Smooth muscle cell (in vitro differentiated cells): ENCODE data around the gene PGM2. TPM values are rescaled to one million over a fixed set of nuclear protein-coding genes. Genes with fewer than 3 reads are reported as not detected.
A peak's percentile ranks its signal among the peaks of the same experiment; 100 is the strongest.
"Not testable (repeated sequence)": the region's sequence is repeated elsewhere in the genome, so short reads cannot be mapped to it uniquely, and the experiment has no call there.

Experiments used
- DNase-seq: peaks from one replicate; lab custom pipeline; 2025; ENCODE audit not compliant: unreplicated experiment; lab: John Stamatoyannopoulos, UW
- H2AFZ ChIP-seq: fragments of 200-600 bp; sonication (generic); 2 replicates; pipeline ENCODE4 v1.6.0; 2016; ENCODE audit warnings: antibody characterized with exemption, low read depth, mild to moderate bottlenecking
- H3F3A ChIP-seq: fragments of 200-600 bp; sonication (generic); 2 replicates; pipeline ENCODE4 v1.6.0; 2017; ENCODE audit warnings: antibody characterized with exemption, low read depth
- H3K27ac ChIP-seq: fragments of 200-600 bp; sonication (generic); 2 replicates; pipeline ENCODE4 v1.5.1; 2016; ENCODE audit warnings: low read depth, mild to moderate bottlenecking
- H3K27me3 ChIP-seq: fragments of 200-600 bp; sonication (generic); 2 replicates; pipeline ENCODE4 v1.6.1; 2016; ENCODE audit warnings: low read depth, mild to moderate bottlenecking
- H3K36me3 ChIP-seq: fragments of 200-600 bp; sonication (generic); 2 replicates; pipeline ENCODE4 v1.5.1; 2016; ENCODE audit warnings: low read depth
- H3K4me1 ChIP-seq: fragments of 200-600 bp; sonication (generic); 2 replicates; pipeline ENCODE4 v1.5.1; 2016; ENCODE audit warnings: low read depth
- H3K4me2 ChIP-seq: fragments of 200-600 bp; sonication (generic); 2 replicates; pipeline ENCODE4 v1.6.0; 2016; ENCODE audit warnings: mild to moderate bottlenecking
- H3K4me3 ChIP-seq: fragments of 200-600 bp; sonication (generic); 2 replicates; pipeline ENCODE4 v1.5.1; 2016; ENCODE audit warnings: mild to moderate bottlenecking
- H3K79me2 ChIP-seq: fragments of 200-600 bp; sonication (generic); 2 replicates; pipeline ENCODE4 v1.6.0; 2016; ENCODE audit warnings: low read depth, mild to moderate bottlenecking
- H3K9ac ChIP-seq: fragments of 200-600 bp; sonication (generic); 2 replicates; pipeline ENCODE4 v1.6.0; 2016; ENCODE audit warnings: low read depth
- H3K9me3 ChIP-seq: fragments of 200-600 bp; sonication (generic); replicated peaks from 2 replicates; pipeline ENCODE4 v1.5.1; 2016; ENCODE audit warnings: low read depth
- H4K20me1 ChIP-seq: fragments of 200-600 bp; sonication (generic); 2 replicates; pipeline ENCODE4 v1.6.0; 2016; ENCODE audit warnings: low read depth
- CTCF ChIP-seq: fragments of 200-600 bp; sonication (generic); IDR thresholded peaks from 2 replicates; pipeline ENCODE4 v1.5.1; 2017; ENCODE audit warnings: borderline replicate concordance, mild to moderate bottlenecking, antibody characterized with exemption; ENCODE audit not compliant: insufficient read depth, poor library complexity, severe bottlenecking
- WGBS: methylation state at CpG from one replicate; pipeline ENCODE4 v1.1.7; 2016; ENCODE audit warnings: low lambda C conversion rate; 5-methylcytosine and 5-hydroxymethylcytosine counted together
- polyA plus RNA-seq: library from polyadenylated mRNA; unstranded; fragments of >200 nt; fragmentation: Nextera tagmentation; extraction: Ambion mirVana; gene quantifications from 2 replicates; pipeline ENCODE4 v1.2.1, GENCODE V29; 2016
- total RNA-seq: library from RNA; depleted of rRNA; stranded (reverse); fragments of >200 nt; gene quantifications from 2 replicates; pipeline ENCODE4 v1.2.3, GENCODE V29; 2014

PGM2 gene
- total and polyA plus RNA-seq, 2 experiments from 2014 or later: 11.6 to 38.7 TPM

DNA sequence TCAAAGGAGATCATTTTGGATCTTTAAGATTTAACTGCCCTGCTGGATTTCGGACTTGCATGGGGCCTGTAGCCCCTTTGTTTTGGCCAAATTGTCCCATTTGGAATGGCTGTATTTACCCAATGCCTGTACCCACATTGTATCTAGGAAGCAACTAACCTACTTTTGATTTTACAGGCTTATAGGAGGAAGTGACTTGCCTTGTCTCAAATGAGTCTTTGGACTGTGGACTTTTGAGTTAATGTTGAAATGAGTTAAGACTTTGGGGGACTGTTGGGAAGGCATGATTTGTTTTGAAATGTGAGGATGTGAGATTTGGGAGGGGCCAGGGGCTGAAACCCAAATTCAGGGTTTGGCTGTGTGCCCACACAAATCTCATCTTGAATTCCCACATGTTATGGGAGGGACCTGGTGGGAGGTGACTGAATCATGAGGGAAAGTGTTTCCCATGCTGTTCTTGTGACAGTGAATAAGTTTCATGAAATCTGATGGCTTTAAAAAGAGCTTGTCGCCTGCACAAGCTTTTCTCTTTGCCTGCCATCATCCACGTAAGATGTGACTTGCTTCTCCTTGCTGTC lies 38.5 kb upstream of the PGM2 start:
- H3K4me2 ChIP-seq, H3K4me1 ChIP-seq, DNase-seq, H3K4me3 ChIP-seq, H3K9ac ChIP-seq, H4K20me1 ChIP-seq, H3F3A ChIP-seq, H3K79me2 ChIP-seq, H3K27me3 ChIP-seq, H2AFZ ChIP-seq, H3K9me3 ChIP-seq, H3K27ac ChIP-seq, H3K36me3 ChIP-seq: not testable (repeated sequence)
- WGBS: 91% methylated on average over 3 of the region's 3 CpGs

DNA sequence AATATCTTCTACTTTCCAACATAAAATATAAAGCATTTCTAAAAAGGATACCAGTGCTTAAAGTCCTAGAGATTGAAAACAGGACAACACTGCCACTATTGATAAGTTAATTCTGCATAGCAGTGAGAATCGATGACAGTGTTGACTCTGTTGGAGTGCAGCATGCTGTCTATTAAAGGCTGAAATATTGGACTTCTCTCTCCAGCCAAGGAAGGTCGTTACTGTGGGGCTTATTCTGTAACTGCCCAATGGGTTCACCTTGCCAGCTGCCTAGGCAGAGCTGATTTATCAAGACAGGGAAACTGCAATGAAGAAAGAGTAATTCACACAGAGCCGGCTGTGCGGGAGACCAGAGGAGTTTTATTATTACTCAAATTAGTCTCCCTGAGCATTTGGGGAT lies 37.7 kb upstream of the PGM2 start:
- H3K27ac ChIP-seq: no peak overlapping the region
- 92% methylated on average over 4 of the region's 4 CpGs for WGBS

GRCh38 chr4:37792241-37792640 lies 34.2 kb upstream of the PGM2 start:
- H3K9ac ChIP-seq: no peak overlapping the region
- no peaks in the 10 kb centered on the region for H3F3A ChIP-seq
- no peaks in the 10 kb centered on the region for H4K20me1 ChIP-seq
- TF ChIP-seq CTCF: no peak
- 90% methylated on average over 1 of the region's 1 CpG for WGBS
- no peaks in the 10 kb centered on the region for H3K4me1 ChIP-seq
- H3K36me3 ChIP-seq: no peaks in the 10 kb centered on the region
- no peaks in the 10 kb centered on the region for H3K9me3 ChIP-seq
- H3K27me3 ChIP-seq: no peaks in the 10 kb centered on the region
- no peak overlapping the region for H3K27ac ChIP-seq
- H3K4me2 ChIP-seq: no peak overlapping the region
- H3K79me2 ChIP-seq: no peaks in the 10 kb centered on the region
- no peak for DNase-seq
- no peak overlapping the region for H3K4me3 ChIP-seq
- no peak overlapping the region for H2AFZ ChIP-seq

More for the DNA sequence above, 37.7 kb upstream of the PGM2 start:
- Histone ChIP-seq H3K9ac (no peak overlapping the region), H3K79me2 (no peaks in the 10 kb centered on the region), H3K4me1 (no peaks in the 10 kb centered on the region), H3K4me2 (no peak overlapping the region), H3K27me3 (no peaks in the 10 kb centered on the region), H3K4me3 (no peak overlapping the region), H4K20me1 (no peaks in the 10 kb centered on the region), H2AFZ (no peak overlapping the region), H3F3A (no peaks in the 10 kb centered on the region), H3K9me3 (no peaks in the 10 kb centered on the region), H3K36me3 (no peaks in the 10 kb centered on the region)
- TF ChIP-seq CTCF: no peak
- DNase-seq: no peak

DNA sequence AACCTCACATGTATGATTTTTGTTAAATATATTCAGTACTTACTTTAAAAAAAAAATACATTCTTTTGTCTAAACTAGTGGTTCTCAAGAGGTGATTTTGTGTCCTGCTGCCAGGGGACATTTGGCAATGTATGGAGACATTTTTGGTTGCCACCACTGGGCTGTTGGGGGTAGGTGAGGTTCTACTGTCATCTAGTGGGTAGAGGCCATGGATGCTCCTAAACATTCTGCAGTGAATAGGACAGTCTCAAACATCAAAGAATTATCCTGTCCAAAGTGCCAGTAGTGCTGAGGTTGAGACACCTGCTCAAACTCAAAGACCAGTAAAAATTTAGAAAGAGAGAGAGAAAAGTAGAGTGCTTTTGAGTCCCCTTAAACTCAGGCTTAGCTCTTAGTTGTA lies 32.9 kb upstream of the PGM2 start:
- Histone ChIP-seq H3K4me3 (no peak overlapping the region), H3K27me3 (no peaks in the 10 kb centered on the region), H3K4me1 (no peaks in the 10 kb centered on the region), H4K20me1 (no peaks in the 10 kb centered on the region), H3K4me2 (no peak overlapping the region), H2AFZ (no peak overlapping the region), H3F3A (no peaks in the 10 kb centered on the region), H3K9ac (no peak overlapping the region), H3K9me3 (no peaks in the 10 kb centered on the region), H3K27ac (no peak overlapping the region), H3K79me2 (no peaks in the 10 kb centered on the region), H3K36me3 (no peaks in the 10 kb centered on the region)
- DNase-seq: no peak
- peak; percentile 45 for TF ChIP-seq CTCF
